ENCODE measurements around the gene CDC37. TPM values are rescaled to one million over a fixed set of nuclear protein-coding genes. Genes with fewer than 3 reads are reported as not detected.

The CDC37 gene
- total RNA-seq, 1 experiment from 2014 or later, result 188 TPM

DNA sequence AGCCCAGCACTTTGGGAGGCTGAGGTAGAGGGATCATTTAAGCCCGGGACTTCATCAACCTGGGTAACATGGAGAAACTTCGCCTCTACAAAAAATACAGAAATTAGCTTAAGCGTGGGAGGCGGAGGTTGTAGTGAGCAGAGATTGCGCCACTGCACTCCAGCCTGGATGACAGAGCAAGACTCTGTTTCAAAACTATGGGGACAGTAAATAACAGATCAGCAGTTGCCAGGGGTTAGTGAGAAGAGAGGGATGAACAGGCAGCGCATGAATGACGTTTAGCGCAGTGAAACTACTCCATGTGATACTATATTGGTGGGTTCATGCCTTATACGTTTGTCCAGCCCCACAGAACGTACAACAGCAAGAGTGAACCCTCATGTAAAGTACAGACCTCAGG is 56.8 kb downstream of the CDC37 start:
- H3K4me3 Mint-ChIP-seq (ENCODE audit: unreplicated experiment), result no peak overlapping the region
- TF ChIP-seq, protein P1, sequence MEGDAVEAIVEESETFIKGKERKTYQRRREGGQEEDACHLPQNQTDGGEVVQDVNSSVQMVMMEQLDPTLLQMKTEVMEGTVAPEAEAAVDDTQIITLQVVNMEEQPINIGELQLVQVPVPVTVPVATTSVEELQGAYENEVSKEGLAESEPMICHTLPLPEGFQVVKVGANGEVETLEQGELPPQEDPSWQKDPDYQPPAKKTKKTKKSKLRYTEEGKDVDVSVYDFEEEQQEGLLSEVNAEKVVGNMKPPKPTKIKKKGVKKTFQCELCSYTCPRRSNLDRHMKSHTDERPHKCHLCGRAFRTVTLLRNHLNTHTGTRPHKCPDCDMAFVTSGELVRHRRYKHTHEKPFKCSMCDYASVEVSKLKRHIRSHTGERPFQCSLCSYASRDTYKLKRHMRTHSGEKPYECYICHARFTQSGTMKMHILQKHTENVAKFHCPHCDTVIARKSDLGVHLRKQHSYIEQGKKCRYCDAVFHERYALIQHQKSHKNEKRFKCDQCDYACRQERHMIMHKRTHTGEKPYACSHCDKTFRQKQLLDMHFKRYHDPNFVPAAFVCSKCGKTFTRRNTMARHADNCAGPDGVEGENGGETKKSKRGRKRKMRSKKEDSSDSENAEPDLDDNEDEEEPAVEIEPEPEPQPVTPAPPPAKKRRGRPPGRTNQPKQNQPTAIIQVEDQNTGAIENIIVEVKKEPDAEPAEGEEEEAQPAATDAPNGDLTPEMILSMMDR (IDR thresholded peaks at IDR 0.05; ENCODE audit: unreplicated experiment), result no peak

DNA sequence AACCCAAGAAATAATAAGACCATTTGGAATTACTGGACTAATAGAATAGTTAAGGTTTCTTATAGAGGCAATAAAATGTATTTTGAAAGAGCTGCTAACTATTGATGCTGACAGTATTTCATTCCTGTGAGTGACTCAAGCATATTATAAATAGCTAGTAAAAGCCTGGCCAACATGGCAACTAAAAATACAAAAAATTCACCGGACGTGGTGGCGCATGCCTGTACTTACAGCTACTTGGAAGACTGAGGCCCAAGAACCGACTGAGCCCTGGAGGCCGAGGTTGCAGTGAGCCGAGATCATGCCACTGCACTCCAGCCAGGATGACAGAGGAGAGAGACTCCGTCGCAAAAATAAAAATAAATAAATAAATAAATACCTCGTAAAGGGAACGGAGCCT is 58.6 kb downstream of the CDC37 start:
- H3K27ac Mint-ChIP-seq (ENCODE audit: low read depth, unreplicated experiment), result no peak overlapping the region
- TF ChIP-seq, protein P1 (IDR thresholded peaks at IDR 0.05; ENCODE audit: unreplicated experiment), result no peak
- intact Hi-C loops (cut with micrococcal nuclease), result no loop called here
- H3K9me3 Mint-ChIP-seq (ENCODE audit: unreplicated experiment), result no peaks in the 10 kb centered on the region
- ChIA-PET POLR2A (interaction anchor here (0.7 to 5.0 kb wide), 3 partner anchors 11 to 16 kb away, joined by 3 to 22 read pairs (median 3); partner anchors contain the start of gene RAVER1), CTCF (interaction anchor here (0.6 to 1.8 kb wide), 4 partner anchors 9 to 95 kb away, joined by 3 to 6 read pairs (median 4); no protein-coding TSS in a partner anchor)
- H3K4me3 Mint-ChIP-seq (ENCODE audit: unreplicated experiment), result no peak overlapping the region
- BruUV-seq (replicated peaks), result no TSS peak
- no peaks in the 10 kb centered on the region for H3K36me3 Mint-ChIP-seq (ENCODE audit: insufficient read depth, unreplicated experiment)
- no peak for DNase-seq (ENCODE audit: unreplicated experiment)
- H3K27me3 Mint-ChIP-seq (ENCODE audit: insufficient read depth, unreplicated experiment), result no peaks in the 10 kb centered on the region
- H3K4me1 Mint-ChIP-seq (ENCODE audit: insufficient read depth, unreplicated experiment), result peaks cover 4% of the 10 kb centered on the region

More for the DNA sequence above, 56.8 kb downstream of the CDC37 start:
- H3K27ac Mint-ChIP-seq (ENCODE audit: low read depth, unreplicated experiment), result no peak overlapping the region
- H3K27me3 Mint-ChIP-seq (ENCODE audit: insufficient read depth, unreplicated experiment), result no peaks in the 10 kb centered on the region
- POLR2A ChIA-PET, result interaction anchor here (5.0 kb wide), 1 partner anchor 12 kb away, joined by 22 read pairs; the partner anchor contains the start of gene RAVER1
- CTCF ChIA-PET, result interaction anchor here (0.7 to 1.1 kb wide), 2 partner anchors 13 to 60 kb away, joined by 3 read pairs; partner anchors contain the start of gene RAVER1
- no TSS peak for BruUV-seq (replicated peaks)
- no peaks in the 10 kb centered on the region for H3K9me3 Mint-ChIP-seq (ENCODE audit: unreplicated experiment)
- intact Hi-C loops (cut with micrococcal nuclease), result no loop called here
- peaks cover 13% of the 10 kb centered on the region for H3K36me3 Mint-ChIP-seq (ENCODE audit: insufficient read depth, unreplicated experiment)
- peak; percentile 66 for DNase-seq (ENCODE audit: unreplicated experiment)
- H3K4me1 Mint-ChIP-seq (ENCODE audit: insufficient read depth, unreplicated experiment), result peaks cover 4% of the 10 kb centered on the region

DNA sequence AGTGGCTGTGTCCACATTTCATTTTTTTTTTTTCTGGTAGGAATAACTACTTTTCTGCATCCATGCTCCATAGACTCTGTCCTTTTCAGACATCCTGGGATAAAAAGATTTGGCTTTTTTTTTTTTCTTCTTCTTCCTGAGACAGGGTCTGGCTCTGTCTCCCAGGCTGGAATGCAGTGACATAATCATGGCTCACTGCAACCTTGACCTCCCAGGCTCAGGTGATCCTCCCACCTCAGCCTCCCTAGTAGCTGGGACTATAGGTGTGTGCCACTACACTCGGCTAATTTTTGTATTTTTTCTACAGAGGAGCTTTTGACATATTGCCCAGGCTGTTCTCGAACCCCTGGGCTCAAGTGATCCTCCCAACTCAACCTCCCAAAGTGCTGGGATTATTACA is 59.8 kb downstream of the CDC37 start:
- TF ChIP-seq, protein P1 (IDR thresholded peaks at IDR 0.05; ENCODE audit: unreplicated experiment), result no peak
- H3K36me3 Mint-ChIP-seq (ENCODE audit: insufficient read depth, unreplicated experiment), result no peaks in the 10 kb centered on the region
- DNase-seq (ENCODE audit: unreplicated experiment), result no peak
- POLR2A ChIA-PET, result interaction anchor here (5.0 kb wide), 1 partner anchor 9 kb away, joined by 22 read pairs; the partner anchor contains the start of gene RAVER1
- no TSS peak for BruUV-seq (replicated peaks)
- CTCF ChIA-PET, result interaction anchor here (0.6 to 1.2 kb wide), 4 partner anchors 8 to 405 kb away, joined by 3 read pairs; no protein-coding TSS in a partner anchor
- H3K4me3 Mint-ChIP-seq (ENCODE audit: unreplicated experiment), result no peak overlapping the region
- intact Hi-C loops (cut with micrococcal nuclease), result no loop called here
- no peaks in the 10 kb centered on the region for H3K9me3 Mint-ChIP-seq (ENCODE audit: unreplicated experiment)
- no peak overlapping the region for H3K27ac Mint-ChIP-seq (ENCODE audit: low read depth, unreplicated experiment)
- H3K4me1 Mint-ChIP-seq (ENCODE audit: insufficient read depth, unreplicated experiment), result peaks cover 4% of the 10 kb centered on the region
- no peaks in the 10 kb centered on the region for H3K27me3 Mint-ChIP-seq (ENCODE audit: insufficient read depth, unreplicated experiment)

Small RNA genes lying within 50 kb of the gene (microRNA-seq; reads per million reads assigned to microRNA genes)
- gene MIR1181, result not detected

Other genes starting within 250 kb of the CDC37 start
- 47.7 and 76.4 TPM in 2 replicates for gene DNMT1, start 208.6 kb downstream of the CDC37 start, total RNA-seq (2022)
- gene S1PR2, start 172.2 kb downstream of the CDC37 start, total RNA-seq (2022), result 0.64 and 0.89 TPM in 2 replicates
- gene MRPL4, start 151.3 kb downstream of the CDC37 start, total RNA-seq (2022), result 99.1 and 120 TPM in 2 replicates
- gene ICAM1, start 132.4 kb downstream of the CDC37 start, total RNA-seq (2022), result 3.3 and 4.6 TPM in 2 replicates
- not detected in 2 replicates for gene ICAM4, start 116.6 kb downstream of the CDC37 start, total RNA-seq (2022)
- gene ICAM5, start 113.6 kb downstream of the CDC37 start, total RNA-seq (2022), result 4.7 and 7.7 TPM in 2 replicates
- 3.8 and 4.9 TPM in 2 replicates for gene ZGLP1, start 93.7 kb downstream of the CDC37 start, total RNA-seq (2022)
- 30.2 and 30.3 TPM in 2 replicates for gene FDX2, start 87.5 kb downstream of the CDC37 start, total RNA-seq (2022)
- gene RAVER1, start 70.0 kb downstream of the CDC37 start, total RNA-seq (2022), result 31.5 and 36.1 TPM in 2 replicates
- gene ICAM3, start 63.9 kb downstream of the CDC37 start, total RNA-seq (2022), result 7.6 and 7.9 TPM in 2 replicates
- 75.0 and 83.7 TPM in 2 replicates for gene TYK2, start 23.0 kb downstream of the CDC37 start, total RNA-seq (2022)
- gene PDE4A, start 17.0 kb upstream of the CDC37 start, total RNA-seq (2022), result 0.42 and 0.49 TPM in 2 replicates
- 46.1 and 48.5 TPM in 2 replicates for gene KEAP1, start 99.8 kb upstream of the CDC37 start, total RNA-seq (2022)
- gene S1PR5, start 113.9 kb upstream of the CDC37 start, total RNA-seq (2022), result not detected in 2 replicates
- gene ATG4D, start 140.4 kb upstream of the CDC37 start, total RNA-seq (2022), result 22.6 and 36.8 TPM in 2 replicates
- gene KRI1, start 162.5 kb upstream of the CDC37 start, total RNA-seq (2022), result 23.3 and 27.4 TPM in 2 replicates
- gene CDKN2D, start 165.4 kb upstream of the CDC37 start, total RNA-seq (2022), result 2.5 and 2.6 TPM in 2 replicates
- 1.8 and 6.1 TPM in 2 replicates for gene AP1M2, start 183.8 kb upstream of the CDC37 start, total RNA-seq (2022)
- gene SLC44A2, start 222.0 kb upstream of the CDC37 start, total RNA-seq (2022), result 6.2 and 10.6 TPM in 2 replicates

Data from MCF 10A (cell line).